HG03175 (cell line): Measurements from ENCODE around the gene ABHD17A.

Source experiments
- ATAC-seq: cut with Tn5 transposase; IDR thresholded peaks from one replicate; pipeline ENCODE4 v1.9.1; 2021; ENCODE audit warnings: mild to moderate bottlenecking, moderate library complexity; ENCODE audit not compliant: unreplicated experiment

ABHD17A gene

DNA sequence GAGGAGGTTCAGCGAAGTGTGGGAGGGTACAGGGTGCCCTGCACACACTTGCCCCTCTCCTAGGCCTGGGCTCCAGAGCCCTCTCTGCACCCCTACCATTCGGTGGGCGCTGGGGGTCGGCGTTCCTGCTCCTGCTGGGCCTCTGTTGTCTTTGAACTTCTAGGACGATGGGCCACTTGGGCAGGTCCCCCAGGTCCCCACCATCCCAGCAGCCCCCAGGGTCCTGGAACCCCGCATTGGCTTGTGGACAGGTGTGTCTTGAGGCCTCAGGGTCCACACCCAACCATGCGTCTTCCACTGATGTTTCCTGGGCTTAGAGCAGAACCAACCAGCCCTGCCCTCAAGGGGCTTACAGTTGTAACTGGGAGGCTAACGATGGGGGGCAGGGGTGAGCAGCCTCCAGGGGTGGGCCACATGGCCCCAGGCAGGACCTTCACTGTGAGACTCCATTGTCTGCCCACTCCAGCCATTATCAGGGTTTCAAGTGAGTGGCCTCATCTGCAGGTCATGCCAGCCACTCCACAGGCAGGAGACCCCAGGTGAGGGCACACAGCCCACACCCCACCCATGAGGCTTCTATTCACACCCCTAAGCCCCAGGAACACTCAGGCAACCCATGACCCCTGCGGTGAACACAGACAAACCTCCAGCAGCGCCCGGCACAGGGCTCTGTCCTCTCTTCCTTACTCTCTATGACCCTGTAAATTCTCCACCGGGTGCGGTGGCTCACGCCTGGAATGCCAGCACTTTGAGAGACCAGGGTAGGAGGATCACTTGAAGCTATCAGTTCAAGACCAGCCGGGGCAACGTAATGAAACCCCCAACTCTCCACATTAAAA lies 19.9 kb downstream of the ABHD17A start:
- no peak for ATAC-seq

DNA sequence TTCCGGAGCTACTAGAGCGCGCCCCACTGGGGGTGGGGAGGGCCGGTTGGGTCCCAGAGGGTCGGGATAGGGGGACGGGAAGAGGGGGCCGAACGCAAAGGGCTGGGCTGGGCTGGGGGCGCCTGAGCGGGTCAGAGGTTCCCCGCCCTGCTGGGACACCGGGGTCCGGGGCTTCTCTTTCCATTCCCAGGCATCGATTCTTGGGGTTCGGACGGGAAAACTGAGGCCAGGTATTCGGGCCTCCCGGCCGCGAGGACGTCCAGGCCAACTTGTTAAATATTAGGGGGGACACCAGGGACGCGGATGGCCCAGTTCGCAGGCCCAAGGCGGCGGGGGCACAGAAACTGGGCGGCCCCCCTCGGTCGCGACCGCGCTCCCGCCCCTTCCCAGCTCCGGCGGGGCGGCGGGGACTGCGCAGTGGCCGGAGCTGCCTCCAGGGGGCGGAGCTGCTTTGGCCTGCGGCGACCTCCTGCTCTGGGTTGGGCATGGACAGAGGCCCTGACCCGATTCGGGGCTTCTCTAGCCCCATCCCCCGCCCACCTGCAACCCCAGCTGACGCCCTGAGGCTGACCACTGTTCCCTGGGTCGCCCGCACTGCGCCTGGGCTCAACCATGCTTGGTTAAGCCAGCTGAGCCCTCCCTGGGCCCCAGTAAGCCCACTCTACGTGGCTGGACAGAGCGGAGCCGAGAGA lies 20.7 kb downstream of the ABHD17A start:
- peak; percentile 26 for ATAC-seq

DNA sequence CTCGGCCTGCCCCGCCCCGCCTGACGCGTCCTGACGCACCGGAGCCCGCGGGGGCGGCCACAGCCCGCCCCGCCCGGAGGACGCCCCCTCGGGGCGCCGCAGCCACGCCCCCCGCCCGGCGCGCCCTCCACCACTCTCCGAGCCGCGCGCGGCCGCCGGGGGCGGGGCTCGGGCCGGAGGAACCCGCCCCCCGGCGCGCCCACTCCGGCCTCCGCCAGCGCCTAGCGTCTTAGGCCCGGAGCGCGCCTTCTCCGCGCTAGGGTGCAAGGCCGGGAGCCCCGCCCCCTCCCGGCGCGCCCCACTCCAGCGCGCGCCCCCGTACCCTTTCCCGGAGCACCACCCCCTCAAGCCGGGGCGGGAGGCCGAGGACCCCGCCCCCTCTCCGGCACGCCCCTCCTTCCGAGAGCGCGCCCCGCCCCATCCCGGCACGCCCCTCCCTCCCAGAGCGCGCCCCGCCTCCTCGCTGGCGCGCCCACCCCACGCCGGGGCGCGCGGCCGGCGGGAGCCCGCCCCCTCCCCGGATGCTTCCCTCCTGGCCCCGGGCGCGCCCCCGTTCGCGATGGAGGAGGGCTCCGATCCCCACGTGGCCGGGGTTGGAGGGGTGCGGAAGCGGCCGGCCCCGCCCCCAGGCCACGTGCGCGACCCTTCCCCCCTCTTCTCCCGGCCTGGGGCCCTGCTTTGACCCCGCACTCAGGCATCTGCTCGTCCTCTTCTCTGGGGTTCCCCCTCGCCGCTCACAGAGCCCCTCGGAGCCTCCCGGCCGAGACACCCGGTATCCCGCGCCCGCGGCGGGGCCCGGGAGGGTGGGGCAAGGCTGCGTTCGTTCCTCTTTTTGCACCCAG lies 21.4 kb downstream of the ABHD17A start:
- ATAC-seq = peak; percentile 59

DNA sequence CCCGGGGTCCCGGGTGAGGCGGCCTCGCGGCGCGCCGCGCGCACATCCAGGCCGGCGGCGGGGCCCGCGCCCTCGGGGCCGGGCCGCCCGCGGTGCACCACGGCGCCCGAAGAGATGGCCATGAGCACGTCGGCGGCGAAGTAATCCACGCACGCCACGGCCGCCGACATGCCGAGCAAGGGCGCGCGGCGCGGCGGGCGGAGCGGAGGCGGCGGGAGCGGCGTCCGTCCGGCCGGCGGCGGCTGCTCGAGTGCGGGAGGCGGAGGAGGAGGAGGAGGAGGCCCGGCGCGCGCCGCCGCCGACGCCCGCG lies 22.0 kb downstream of the ABHD17A start, which contains the start of gene KLF16:
KLF16 (minus strand) TSS at position 252 of the 310 bp plus-strand sequence; CDS start at position 170, 82 bp downstream.
- ATAC-seq = no peak

DNA sequence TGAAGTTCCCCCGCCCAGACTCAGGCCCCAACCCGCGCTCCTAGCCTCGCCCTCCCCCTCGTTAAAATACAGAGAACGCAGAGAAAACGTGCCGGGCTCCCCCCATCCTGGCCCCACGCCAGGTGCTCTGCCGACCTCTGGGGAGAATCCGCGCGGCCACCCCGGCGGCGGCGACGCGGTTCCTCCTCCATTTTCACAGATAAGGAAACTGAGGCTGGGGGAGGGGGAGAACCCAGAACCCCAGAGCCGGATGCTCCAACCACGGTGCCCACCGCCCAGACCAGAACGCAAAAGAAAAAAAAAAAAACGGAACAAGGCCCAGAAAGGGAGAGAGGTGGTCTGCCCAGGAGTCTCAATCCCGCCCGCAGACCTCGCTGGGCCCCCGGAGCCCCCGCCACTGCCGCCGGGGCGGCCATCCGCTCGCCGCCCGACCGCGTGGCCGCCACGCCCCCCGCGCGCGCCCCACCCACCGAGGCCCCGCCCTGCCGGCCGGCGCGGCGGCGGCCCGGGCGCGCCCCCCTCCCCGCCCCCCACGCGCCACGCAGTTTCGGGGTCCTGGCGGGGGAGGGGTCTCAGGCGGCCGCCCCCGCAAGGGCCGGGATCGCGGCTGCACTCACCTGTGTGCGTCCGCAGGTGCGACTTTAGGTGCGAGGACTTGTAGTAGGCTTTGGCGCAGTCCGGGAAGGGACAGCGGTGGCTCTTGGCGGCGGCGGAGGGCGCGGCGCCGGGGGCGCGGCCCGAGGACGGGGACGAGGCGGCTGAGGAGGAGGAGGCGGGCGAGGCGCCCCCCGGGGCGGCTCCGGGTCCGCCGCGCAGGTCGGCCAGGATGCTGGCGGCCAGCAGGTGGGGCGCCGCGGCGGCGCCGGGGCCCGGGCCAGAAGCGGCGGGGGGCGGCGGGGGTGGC lies 22.6 kb downstream of the ABHD17A start:
- no peak for ATAC-seq

DNA sequence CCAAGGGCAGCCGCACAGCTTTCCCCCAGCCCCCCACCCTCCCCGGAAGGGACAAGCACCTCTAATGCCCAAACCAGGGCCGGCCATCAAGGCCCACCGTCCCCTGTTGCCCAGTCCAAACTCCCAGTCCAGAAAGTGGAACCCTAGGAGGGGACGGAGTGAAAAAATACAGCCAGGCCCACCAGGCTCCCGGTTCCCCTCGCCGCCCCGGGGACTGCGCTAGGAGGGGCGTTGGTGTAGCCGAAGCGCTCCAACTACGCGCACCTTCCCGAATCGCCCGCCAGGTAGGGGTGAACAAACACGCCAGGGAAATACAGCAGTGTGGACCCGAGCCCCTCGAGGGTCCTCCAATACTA lies 23.2 kb downstream of the ABHD17A start:
- no peak for ATAC-seq

DNA sequence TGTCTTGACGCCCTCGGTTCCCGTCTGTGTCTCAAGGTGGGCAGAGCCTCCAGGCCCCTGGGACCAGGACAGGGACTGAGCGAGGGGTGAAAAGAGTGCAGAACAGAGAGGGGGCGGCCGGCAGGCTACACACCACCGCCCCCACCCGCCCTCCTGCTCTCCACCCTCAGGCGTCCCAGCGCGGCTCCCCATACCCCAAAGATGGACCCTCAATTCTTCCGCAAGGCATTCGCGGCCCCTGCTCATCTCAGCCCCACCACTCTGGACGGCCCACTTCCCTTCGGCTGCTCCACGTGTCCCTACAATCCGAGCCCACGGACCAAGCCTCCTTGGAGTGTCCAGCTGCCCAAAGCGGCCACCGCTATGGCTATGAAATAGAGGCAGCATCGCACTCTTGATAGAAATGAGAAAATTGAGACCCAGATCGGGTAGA lies 23.7 kb downstream of the ABHD17A start:
- ATAC-seq = no peak

DNA sequence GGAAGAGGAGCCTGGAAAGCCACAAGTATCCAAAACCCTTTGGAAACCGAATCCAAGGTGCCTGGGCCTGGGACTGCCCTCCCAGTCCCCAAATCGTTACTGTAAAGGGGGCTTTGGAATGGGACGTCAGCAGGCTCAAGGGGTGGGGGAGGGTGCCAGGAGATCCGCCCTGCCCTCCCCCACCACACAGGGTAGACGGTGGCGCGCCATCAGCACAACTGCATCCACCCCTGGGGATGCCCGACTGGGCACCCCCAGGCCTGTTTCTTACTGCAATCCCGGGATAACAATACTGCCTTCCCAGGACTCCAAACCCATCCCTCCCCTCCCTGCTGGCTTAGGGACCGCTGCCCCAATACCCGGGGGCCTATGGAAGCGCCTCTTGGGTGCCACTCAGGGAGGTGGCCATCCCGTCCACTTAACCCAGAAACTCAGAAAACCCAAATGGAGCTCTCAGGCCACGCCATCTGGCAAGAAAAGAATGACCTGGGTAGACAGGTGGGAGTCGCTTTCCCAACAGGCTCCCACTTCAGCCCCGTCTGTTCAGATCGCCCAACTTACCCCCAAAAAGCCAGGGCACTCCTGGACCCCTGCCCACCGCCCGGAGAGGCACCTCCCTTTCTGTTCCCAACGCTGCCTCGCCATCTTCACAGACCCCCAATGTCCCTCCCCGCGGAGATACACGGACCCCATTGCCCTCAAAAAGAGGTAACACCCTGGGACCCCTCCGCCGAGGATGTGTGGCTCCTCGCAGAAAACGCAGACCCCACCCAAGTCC lies 24.3 kb downstream of the ABHD17A start:
- ATAC-seq = no peak

DNA sequence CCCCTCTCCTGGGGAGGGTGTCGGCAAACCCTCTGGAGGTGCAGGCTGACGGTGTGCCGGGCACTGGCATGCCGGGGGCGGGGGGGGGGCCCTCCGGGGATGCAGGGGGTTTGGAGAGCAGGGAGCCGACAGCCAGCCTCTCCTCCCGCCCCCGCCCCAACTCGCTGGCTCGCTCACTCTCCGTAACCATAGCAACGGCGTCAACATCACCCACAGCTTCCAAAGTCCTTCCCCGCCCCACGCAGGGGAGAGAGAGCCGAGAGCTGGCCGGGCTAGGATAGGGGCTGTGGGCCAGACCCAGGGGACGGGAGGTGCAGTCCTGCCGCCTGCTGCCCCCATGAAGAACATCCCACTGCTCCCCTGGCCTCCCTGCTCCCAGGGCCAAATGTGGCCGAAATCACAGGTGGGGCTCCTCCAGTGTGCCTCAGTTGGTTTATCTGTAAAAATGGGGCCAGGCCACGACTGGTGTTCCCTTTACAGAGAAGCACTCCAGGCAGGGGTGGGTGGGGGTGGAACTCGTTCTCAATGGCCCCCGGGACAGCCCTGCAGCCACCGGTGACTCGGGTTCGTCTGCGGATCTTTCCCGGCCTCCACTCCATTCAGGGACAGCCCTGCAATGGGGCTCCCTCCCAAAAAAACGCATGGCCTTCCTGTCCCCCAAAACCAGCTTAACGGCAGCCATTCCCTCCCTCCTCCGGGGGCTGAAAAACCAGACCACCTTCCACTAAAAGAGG lies 25.1 kb downstream of the ABHD17A start:
- no peak for ATAC-seq

DNA sequence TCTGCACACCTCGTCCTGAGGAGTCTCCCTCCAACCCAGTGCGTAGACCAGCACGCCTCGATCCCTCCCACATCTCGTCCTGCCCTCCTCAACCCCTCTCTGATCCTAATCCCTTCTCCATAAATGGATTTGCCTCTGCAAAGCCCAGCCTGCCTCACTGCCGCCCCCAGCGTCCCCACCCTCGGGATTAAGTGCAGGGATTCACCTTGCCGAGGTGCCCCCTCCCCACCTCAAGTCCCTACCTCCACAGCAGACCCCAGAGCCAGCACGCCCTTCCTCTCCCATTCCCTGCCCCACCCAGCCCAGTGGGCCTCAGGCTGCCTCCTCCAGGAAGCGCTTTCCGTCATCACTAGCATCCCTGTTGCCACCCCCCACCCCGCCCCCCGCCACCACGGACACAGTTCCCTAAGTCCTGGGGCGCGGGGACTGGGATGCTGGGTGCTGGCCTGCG lies 25.9 kb downstream of the ABHD17A start:
- ATAC-seq = no peak

DNA sequence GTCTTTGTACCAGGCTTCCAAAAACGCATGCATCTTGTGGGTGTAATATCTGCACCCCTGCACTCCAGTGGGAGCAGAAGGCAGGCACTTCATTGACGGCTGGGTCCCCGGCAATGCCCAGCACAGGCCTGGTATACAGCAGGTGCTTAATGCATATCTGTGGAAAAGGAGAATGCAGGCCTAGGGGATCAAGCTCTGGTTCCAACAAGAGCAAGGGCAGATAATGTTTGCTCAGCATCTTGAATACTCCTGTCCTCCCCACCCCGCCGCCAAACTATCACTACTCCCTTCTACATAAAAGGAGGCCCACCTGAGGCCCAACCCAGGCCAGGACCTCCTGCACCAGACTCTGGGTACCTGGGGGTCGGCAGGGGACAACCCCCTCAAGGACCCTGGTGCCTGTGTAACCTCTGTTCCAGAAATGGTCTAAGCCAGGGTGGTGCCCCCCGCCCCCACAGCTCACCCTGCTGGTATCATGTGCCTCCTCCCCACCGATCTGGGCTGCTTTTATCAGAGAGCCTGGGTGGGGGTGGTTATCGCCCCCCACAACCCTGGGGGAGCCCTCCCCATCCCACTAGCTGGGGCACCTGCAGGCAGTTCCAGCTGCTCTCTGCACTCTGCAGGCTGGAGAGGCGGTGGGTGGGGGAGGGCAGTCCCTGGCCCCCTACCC lies 26.7 kb downstream of the ABHD17A start:
- no peak for ATAC-seq

DNA sequence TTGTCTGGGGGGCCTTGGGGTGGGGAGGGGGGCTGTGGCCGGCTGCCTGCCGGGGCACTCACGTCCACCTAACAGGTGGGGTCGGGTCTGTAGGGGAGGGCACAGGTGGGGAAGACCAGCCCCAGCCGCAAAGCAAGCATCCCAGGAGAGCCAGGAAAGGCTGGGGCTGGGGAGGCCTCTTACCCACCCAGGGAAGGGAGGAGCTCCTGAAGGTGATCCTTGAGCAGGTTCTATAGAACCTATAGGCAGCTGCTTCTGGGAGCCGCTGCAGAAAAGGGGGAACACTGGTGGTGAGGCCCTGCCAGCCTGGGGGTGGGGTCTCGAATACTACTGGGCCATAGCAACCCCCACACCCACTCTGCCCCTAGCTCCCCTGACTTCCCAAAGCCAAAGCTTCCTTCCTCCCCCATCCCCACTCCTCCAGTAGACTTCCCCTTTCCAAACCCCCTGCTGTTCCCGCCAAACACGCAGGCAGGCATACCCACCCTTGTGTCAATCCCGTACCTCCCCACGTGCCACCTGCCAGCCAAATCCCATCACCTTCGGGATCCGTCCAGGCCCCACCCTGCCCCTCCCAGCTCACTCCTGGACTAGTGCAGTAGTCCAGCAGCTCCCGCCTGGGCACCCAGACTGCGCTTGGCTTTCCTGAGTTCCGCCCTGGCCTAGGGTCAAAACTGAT lies 27.5 kb downstream of the ABHD17A start:
- no peak for ATAC-seq

DNA sequence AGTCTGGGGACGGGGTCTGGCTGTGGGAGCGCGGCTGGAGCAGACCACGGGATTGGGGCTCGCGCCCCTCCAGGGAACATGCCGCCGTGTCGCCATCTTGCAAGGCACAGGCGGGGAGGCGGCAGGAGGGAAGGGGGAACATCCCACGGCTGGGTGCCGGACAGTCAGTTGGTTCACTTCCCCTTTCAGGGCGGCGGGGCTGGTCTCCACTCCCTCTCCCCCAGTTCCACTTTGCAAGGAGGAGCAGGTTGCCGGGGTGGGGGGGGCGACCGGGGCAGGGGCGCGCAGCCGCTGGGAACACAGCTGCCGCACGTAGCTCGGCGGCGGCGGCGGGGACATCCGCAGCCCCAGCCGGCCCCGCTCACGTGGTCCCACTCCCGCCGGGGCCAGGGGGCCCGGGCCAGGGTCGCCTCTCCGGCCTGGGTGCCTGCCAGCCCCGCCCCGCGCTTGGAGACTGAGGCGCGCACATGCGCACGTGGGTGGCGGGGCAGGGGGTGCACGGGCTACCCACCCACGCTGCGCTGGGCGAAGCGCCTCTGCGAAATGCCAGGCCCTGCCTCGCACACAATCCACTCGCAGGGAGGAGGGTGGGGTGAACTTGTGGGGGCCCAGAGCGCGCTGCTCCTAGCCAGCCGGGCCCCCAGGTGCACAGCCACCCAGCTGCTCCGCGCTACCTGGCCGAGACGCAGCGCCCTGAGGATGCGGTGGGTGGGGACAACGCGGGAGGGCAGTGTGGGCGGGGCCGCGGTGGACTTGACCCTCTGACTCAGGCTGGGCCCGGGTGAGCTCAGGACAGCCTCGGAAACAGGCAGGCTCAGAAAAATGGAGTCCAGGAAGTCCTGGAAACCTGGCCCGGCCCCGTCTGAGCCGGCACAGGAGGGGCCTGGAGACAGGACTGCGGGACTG lies 28.3 kb downstream of the ABHD17A start:
- ATAC-seq = no peak

DNA sequence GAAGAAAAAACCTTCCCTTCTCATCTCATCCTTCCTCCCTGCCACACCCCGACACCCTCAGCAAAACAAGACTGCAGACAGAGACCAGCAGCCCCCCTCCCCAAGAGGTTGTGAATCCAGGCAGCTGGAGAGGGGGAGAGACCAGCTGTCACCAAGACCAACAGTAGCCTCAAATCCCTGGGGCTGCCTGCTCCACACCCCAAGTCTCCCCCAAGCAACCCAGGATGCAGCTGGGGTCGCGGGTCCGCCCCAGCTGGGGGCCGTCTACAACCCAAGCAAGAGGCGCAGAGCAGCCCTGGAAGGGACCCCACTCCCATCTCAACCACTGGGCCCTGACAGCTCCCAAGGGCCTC lies 29.0 kb downstream of the ABHD17A start:
- no peak for ATAC-seq

DNA sequence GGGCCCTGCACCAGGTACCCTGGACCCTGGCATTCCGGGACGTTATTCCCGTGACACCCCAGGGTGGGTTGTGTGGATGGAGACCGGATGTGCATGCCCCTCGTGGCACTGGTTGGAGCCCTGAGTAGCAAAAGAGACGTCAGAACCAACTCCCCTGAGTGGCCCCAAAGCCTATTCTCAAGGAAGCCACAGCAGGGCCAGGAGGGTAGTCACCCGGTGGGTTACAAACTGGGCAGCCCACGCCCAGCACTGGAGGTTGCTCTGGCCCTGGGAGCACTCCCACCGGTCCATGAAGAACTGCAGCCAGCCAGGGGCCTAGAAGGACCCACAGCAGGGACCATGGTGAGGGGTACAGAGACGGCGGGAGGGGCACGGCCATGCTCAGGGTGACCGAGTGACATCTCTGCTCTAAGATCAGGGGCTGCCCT lies 29.5 kb downstream of the ABHD17A start:
- ATAC-seq = no peak

DNA sequence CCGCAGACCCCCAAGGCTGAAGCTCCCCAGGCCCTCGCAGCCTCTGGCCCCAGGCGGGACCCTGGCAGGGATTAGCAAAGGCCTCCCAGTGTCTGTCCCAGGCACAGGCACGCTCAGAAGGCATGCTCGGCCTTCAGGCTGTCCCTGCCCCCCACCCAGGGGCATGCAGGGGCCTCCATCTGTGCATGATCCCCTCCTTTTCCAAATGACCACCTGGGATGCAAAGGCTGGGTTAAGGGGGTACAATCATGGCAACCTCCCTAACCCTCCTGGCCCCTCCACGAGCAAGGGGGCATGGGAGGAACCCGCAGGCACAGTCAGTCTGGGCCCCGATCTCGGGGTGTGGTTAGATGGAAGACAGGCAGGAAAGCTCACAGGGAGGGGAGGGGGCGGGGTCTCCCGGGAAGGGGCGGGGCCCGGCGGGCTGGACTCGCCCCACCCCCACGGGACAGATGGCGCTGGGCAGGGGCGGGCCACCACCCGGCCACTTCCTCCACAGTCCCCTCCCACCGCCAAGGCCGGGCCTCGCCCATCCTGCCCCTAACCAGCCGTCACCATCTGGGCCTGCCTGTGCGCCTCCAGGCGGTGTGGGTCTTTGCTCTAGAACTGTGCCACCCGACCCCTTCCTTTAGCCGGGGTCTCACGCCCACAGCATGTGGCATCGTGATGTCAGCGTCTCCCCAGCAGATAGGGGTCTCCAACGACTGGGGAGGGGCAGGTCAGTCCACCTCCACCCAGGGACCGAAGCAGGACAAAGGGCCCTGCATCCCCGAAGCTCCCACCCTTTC lies 30.1 kb downstream of the ABHD17A start:
- ATAC-seq = peak; percentile 64
